ENCODE results near the gene TSSK2.

Gene TSSK2

GRCh38 chr22:19180740-19181410 is 49.8 kb downstream of the TSSK2 start:
- Histone ChIP-seq H3K36me3 (ENCODE audit: control insufficient read depth in 2 of 2, insufficient read depth in 2 of 2, low read length in 2 of 2) (peaks cover 3 to 4% of the 10 kb centered on the region in 2 donors), H3K4me1 (ENCODE audit: control insufficient read depth in 2 of 2, insufficient read depth in 2 of 2, low read length in 2 of 2) (peaks cover 17 to 23% of the 10 kb centered on the region in 2 donors), H3K27ac (ENCODE audit: low read depth in 2 of 2, low read length in 2 of 2) (no peak overlapping the region), H3K4me3 (ENCODE audit: low read length in 2 of 2) (no peak overlapping the region), H3K27me3 (ENCODE audit: control insufficient read depth in 2 of 2, insufficient read depth in 2 of 2, low read length in 2 of 2) (no peaks in the 10 kb centered on the region), H3K9ac (ENCODE audit: low read depth in 1 of 2, low read length in 2 of 2) (no peak overlapping the region), H3K9me3 (ENCODE audit: control insufficient read depth in 2 of 2, low read length in 2 of 2) (no peaks in the 10 kb centered on the region)

- Histone ChIP-seq H3K4me3 (ENCODE audit: low read length in 2 of 2) (no peak overlapping the region), H3K9me3 (ENCODE audit: control insufficient read depth in 2 of 2, low read length in 2 of 2) (no peaks in the 10 kb centered on the region), H3K36me3 (ENCODE audit: control insufficient read depth in 2 of 2, insufficient read depth in 2 of 2, low read length in 2 of 2) (peaks cover 0 to under 1% of the 10 kb centered on the region in 2 donors), H3K4me1 (ENCODE audit: control insufficient read depth in 2 of 2, insufficient read depth in 2 of 2, low read length in 2 of 2) (peaks cover 16 to 19% of the 10 kb centered on the region in 2 donors), H3K27me3 (ENCODE audit: control insufficient read depth in 2 of 2, insufficient read depth in 2 of 2, low read length in 2 of 2) (no peaks in the 10 kb centered on the region), H3K27ac (ENCODE audit: low read depth in 2 of 2, low read length in 2 of 2) (no peak overlapping the region), H3K9ac (ENCODE audit: low read depth in 1 of 2, low read length in 2 of 2) (no peak overlapping the region)
These were observed 50.8 kb downstream of the TSSK2 start for GRCh38 chr22:19181786-19182471.
